HepG2 (cell line): ENCODE measurements around the gene ARPP21.

ENCODE experiments used
- CTCF ChIP-seq: sonication (generic); formaldehyde crosslinking; IDR thresholded peaks from 2 replicates; pipeline ENCODE4 v1.5.0; 2020; ENCODE audit warnings: mild to moderate bottlenecking, missing genetic modification reagents, moderate library complexity
- MYC ChIP-seq: sonication (generic); formaldehyde crosslinking; IDR thresholded peaks from 2 replicates; pipeline ENCODE4 v1.9.0; 2021; ENCODE audit warnings: missing genetic modification reagents, borderline replicate concordance
- PRMT3 ChIP-seq: sonication (generic); formaldehyde crosslinking; IDR thresholded peaks from 2 replicates; pipeline ENCODE4 v1.8.1; 2022; ENCODE audit warnings: low read depth, mild to moderate bottlenecking, moderate library complexity, missing genetic modification reagents, borderline replicate concordance
- RNF2 ChIP-seq: fragments of 450-650 bp; conservative IDR thresholded peaks from 2 replicates; pipeline ENCODE4 v1.6.1; 2016; ENCODE audit warnings: low read depth
- SIN3A ChIP-seq: IDR thresholded peaks from 2 replicates; pipeline ENCODE4 v1.6.1; 2011; ENCODE audit warnings: low read depth, mild to moderate bottlenecking, control low read depth, low read length, borderline replicate concordance
- SMAD1 ChIP-seq: sonication (generic); formaldehyde crosslinking; IDR thresholded peaks from 2 replicates; pipeline ENCODE4 v1.4.0; 2020; ENCODE audit warnings: missing genetic modification reagents, low read depth, mild to moderate bottlenecking, borderline replicate concordance
- ZNF260 ChIP-seq: sonication (generic); formaldehyde crosslinking; IDR thresholded peaks from 2 replicates; pipeline ENCODE4 v1.4.0; 2020; ENCODE audit warnings: missing genetic modification reagents, low read depth, mild to moderate bottlenecking, borderline replicate concordance

- TF ChIP-seq RNF2 (no peak), SMAD1 (CRISPR knock-in tag) (no peak), CTCF (CRISPR knock-in tag) (no peak), SIN3A (no peak), ZNF260 (CRISPR knock-in tag) (no peak), PRMT3 (CRISPR knock-in tag) (no peak), MYC (CRISPR knock-in tag) (no peak)
These were observed 35.9 kb downstream of the ARPP21 start for GRCh38 chr3:35675206-35675605.
